LNCAP (cell line): Measurements from ENCODE around the gene TIPARP.

ENCODE experiments used
- TF ChIP-seq, protein P1 (sequence below): fragments of 450-650 bp; IDR thresholded peaks from 2 replicates; pipeline ENCODE4 v1.5.1; 2017; ENCODE audit warnings: mild to moderate bottlenecking

TIPARP gene

GRCh38 chr3:156743859-156744258 is 69.5 kb downstream of the TIPARP start:
- TF ChIP-seq, protein P1, sequence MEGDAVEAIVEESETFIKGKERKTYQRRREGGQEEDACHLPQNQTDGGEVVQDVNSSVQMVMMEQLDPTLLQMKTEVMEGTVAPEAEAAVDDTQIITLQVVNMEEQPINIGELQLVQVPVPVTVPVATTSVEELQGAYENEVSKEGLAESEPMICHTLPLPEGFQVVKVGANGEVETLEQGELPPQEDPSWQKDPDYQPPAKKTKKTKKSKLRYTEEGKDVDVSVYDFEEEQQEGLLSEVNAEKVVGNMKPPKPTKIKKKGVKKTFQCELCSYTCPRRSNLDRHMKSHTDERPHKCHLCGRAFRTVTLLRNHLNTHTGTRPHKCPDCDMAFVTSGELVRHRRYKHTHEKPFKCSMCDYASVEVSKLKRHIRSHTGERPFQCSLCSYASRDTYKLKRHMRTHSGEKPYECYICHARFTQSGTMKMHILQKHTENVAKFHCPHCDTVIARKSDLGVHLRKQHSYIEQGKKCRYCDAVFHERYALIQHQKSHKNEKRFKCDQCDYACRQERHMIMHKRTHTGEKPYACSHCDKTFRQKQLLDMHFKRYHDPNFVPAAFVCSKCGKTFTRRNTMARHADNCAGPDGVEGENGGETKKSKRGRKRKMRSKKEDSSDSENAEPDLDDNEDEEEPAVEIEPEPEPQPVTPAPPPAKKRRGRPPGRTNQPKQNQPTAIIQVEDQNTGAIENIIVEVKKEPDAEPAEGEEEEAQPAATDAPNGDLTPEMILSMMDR: no peak

DNA sequence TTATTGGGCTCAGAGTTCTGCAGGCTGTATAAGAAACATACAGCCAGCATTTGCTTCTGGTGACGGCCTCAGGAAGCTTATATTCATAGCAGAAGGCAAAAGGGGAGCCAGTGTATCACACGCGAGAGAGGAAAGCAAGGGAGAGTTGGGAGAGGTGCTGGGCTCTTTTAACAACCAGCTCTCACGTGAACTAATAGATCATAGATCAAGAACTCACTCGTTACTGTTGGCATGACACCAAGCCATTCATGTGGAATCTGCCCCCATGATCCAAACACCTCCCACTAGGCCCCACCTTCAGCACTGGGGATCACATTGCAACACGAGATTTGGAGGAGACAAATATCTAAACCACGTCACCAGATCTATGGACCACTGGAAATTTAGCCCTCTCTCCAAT is 70.2 kb downstream of the TIPARP start:
- TF ChIP-seq, protein P1: no peak

DNA sequence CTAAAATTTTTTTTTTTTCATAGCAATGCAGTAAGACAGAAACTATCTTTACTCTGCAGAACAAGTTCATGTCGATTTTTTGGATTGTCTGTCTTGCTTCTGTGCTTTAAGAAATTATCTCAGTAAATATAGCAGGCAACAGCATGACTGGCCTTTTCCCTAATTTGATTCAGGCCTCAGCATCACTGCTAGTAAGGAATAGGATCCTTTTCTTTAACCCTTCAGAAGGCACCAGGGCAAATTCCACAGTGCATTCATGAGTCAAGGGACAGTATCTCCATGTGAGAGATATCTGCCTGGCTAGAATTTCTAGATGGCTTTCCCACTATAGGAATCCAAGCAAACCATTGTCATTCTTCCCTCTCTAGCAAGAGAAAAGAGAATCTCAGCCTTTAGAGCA is 71.4 kb downstream of the TIPARP start:
- TF ChIP-seq, protein P1: no peak

GRCh38 chr3:156747046-156747445 is 72.7 kb downstream of the TIPARP start:
- TF ChIP-seq, protein P1: no peak

GRCh38 chr3:156749244-156749643 is 74.9 kb downstream of the TIPARP start:
- TF ChIP-seq, protein P1: no peak

DNA sequence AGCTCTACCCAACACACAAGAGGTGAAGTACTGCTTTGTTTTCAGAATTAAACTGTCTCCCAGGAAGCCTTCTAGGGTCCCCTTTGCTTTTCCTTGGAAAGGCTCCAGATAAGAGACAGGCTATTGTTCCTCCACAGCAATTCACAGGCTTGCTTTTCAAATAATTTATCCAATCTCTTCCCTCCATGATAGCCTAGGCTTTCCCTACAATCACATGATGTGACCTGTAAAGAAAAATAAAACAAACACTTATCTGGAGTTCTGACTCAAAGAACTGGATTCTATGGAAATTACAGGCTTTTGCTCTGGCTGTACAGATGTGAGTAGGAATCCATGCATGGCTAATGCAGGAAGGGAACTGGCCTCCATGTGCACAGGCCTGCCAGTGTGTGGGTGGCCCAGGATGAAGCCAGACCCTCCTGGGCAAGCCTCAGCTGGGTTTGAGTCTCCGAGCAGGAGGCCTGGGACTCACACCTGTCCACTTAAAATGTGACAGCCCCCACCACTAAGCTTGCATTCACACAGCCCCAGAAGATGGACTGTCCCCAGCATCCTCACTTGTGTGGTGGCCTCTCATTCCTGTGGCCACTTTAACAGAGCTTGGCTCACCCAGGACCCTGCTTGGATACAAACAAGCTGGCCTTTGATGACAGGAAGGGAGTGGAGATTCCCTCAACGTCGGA is 75.9 kb downstream of the TIPARP start:
- TF ChIP-seq, protein P1: no peak

DNA sequence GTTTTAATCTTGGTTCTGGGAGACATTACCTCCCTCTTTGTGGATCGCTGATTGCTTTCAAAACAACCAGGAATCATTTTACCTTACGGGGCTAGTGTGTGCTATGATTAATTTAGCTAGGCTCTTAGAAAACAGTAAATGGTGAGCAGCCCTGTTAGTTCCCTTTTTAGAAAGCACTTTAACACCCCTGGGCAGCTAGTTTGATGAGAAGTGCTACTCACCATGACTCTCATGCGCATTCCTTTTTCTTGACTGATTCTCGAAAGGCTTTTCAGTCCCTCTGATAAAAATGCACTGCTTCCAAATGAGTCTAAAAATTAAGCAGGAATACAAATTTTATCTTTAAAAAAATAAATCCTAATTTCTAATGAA is 76.5 kb downstream of the TIPARP start:
- TF ChIP-seq, protein P1: no peak
